ENCODE data around the gene NKX6-2.
"Not testable (repeated sequence)": the region's sequence is repeated elsewhere in the genome, so short reads cannot be mapped to it uniquely, and the experiment has no call there.

NKX6-2 gene

GRCh38 chr10:132793871-132794849 lies 8.2 kb upstream of the NKX6-2 start:
- DNase-seq = no peak

GRCh38 chr10:132793213-132793612 lies 7.3 kb upstream of the NKX6-2 start:
- no peak for DNase-seq

GRCh38 chr10:132792796-132793195 lies 6.8 kb upstream of the NKX6-2 start:
- no peak for DNase-seq

- DNase-seq = not testable (repeated sequence)
These were observed 6.2 kb upstream of the NKX6-2 start for GRCh38 chr10:132792099-132792498.

DNA sequence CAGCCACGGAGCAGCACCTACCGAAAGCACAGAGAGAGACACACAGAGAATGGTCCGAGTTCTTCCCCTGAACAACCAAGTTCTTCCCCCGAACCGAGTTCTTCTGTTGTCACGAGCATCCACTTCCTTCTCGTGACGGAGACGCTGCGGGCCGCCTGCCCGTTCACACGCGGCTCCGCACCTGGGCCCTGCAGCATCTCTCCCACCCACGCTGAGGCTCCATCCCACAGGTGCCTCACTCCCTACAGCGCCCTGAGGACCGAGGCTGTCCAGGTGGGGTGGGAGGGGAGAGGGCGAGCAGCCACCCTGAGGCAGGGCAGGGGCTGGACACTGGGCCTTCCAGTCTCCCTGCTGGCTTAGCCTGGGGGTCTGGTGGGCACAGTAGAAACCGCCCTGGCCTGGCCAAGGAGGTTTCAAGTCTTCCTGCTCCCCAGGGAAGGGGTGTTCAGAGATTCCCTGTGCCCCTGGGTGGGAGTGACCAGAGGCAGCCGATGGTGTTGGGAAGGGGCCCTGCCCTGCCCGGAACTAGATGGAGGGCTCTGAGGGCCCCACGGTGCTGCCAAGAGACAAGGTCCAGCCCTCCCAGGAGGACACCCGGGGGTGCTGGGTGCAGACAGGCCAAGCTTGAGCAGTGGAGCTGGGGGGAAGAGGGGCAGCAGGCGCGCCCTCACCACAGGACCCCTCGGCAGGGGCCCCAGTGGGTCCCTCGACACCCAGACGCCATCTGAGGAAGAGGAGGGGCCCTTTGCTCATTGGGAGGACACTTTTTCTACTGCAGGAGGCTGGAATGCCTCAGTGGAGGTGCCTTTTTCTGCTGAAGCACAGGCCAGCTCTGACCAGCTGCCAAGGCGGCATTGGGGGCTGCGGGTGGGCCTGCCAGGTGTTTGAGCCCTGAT lies 5.2 kb upstream of the NKX6-2 start:
- no peak for DNase-seq

DNA sequence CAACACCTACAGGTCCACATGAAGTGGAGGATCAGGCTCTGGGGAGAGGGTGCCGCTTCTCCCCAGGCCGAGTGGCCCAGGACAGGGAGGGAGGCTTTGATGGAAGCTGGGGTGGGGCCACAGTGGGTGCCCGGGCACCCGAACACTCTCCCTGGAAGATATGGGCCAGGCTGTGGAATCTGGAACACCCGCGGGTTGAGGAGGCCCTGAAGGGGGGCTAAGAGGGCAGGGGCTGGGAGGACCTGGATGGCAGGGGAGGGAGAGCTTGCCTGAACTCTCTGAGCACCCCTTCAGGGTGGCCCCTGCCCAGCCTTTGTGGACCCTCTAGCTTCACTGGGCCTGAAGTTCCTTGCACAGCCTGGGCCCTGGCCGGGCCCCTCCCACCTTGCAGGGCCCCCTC lies 4.5 kb upstream of the NKX6-2 start:
- DNase-seq = no peak

DNA sequence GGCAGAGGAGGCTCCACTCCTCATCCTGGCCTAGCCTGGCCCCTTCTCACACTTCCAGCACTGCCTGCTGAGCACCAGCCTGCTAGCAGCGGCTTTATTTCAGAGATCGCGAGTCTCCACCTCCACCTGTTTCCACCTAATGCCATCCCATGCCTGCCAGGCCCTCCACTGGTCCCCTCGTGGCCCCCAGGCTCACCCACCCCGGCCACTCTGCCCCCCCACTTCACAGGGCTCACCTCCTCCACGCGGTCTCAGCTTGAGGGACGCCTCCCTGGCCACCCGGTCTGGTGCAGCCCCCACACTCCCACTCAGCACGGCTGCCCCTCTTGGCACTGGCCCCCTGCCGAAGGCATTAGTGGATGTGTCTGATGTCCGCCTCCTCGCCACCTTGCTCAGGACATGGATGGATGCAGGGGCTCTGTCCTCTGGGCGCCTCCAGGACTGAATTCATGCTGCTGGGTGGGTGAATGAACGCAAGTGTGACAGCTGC lies 3.8 kb upstream of the NKX6-2 start:
- no peak for DNase-seq

- DNase-seq = no peak
These were observed 2.9 kb upstream of the NKX6-2 start for GRCh38 chr10:132788831-132789219.

DNA sequence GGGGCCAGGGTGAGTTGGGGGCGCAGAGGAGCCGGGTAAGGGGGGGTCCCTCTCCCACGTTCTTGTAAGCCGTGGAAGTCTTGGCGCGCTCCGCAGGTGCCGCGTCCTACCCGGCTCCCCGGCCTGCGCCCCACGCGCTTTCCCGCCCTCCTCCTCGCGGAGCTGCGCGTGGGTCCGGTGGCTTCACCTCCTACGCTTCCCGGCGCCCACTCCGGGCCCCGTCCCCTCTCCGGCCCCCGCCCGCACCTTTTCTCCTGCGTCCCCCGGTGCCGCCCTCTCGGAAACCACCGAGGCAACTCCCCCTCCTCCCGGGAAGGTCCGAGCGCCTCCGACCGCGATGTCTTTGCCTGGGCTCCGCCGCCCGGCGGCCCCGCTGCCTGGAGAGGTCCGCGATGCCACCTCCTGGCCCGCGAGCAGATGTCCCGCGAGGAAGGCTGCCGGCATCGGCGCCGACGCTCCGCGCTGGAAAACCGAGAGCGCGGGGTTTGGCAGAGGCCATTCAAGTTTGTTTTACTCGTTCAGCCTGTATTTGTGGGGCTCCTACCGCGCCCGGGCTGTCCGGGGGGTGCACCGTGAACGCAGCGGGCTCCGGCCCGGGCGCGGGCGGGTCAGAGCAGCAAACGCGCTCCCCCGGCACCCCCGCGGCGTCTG lies 2.4 kb upstream of the NKX6-2 start:
- DNase-seq = no peak

DNA sequence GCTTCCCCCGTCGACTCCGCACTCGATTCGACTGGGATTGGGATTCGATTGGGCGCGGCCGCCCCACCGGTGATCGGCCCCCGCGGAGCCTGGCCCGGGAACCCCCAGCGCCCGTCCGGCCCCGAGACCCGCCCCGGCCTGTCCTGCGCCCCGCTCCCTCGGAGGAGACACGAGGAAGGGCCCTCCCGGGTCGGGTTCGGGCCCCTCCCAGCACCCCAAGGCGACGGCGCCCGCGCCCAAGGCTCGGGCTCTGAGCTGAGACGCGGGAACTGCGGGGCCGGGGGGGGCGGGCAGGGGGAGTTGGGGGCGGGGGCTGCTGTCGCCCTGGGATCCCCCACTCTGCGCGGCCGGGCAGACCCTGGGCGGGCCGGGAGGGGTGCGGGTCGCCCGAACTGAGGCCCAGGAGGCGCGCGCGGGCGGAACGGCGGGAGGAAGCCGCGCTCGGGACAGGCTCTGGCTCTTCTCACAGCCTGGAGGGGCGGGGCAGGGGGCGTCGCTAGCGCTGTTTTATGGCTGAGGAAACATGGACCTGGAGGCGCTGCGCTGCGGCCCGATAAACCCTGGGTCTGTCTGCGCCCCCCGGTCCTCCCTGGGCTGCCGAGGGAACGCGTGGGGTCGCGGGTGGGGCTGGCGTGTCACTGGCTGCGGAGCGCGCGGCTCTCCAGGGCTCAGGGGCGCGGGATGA lies 1.7 kb upstream of the NKX6-2 start:
- DNase-seq = no peak

DNA sequence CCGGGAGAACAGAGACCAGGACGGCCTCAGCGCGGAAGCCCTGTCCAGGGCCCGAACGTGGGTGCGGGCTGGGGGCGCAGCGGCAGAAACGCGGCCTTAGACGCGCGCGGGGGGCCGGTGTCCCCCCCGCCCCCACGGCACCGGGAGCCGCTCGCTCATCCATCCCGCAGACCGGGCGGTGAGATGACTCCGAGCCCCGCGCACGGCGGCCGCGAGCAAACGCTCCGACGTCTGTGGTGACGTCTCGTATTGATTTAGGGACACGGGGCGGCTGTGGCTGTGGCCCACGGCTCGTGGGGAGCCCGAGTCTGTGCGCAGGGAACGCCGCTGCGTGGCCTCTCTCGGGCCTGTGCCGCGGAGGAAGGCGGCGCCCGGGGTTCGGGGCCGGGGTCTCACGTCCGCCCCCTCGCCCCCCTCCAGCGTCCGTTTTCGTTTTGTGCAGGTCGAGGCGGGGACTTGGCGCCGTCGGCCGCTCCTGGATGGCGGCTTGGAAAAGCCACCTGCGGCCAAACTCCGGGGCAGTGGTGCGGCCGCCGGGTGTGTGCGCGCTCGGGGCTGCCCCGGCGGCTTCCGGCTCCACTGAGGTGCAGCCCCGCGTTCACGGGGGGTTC lies 1.0 kb upstream of the NKX6-2 start:
- DNase-seq = no peak

- no peak for DNase-seq
These were observed 533 bp upstream of the NKX6-2 start for GRCh38 chr10:132786476-132786883.

GRCh38 chr10:132784866-132785722 lies 853 bp downstream of the NKX6-2 start:
- no peak for DNase-seq

DNA sequence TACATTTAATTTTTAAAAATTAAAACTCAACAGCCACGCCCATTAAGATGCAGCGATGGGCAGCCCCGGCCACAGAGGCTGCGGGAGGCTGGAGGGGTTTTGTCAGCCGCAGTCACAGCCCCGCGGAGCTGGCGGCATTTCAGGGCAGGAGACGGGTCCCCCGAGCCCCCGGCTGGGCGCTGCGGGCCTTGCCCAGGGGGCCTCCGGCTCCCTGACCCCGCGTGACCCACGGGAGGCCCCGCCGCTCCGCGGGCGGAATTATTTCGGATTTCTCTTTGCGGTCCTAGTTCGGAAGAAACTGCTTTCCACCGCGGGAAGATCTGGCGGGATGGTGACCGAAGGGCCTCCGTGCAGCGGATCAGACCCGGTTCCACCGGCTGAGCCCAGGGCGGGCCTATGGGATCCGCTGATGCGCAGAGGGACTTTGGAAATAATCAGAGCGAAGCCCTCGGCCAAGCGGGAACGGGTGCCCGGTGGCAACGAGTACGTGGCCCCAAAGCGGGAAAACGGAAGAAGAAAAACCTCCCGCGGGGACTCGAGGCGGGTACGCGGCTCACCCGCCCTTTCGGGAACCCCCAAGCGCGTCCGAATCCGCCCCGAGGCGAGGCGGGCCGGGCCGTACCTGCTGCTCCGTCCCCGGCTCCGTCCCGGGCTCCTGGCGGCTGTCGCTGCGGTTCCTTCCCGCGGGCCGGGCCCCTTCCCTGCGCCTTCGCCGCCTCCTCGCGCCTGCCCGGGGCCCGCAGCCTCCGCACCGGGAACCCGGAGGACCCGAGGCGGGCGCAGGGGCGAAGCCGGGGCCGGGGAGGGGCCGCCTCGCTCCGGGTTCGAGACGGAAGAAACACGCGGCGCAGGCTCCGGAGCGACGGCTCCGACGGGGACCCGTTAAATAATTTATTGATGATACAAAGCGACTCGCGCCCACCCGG lies 1.7 kb downstream of the NKX6-2 start:
- DNase-seq = no peak

DNA sequence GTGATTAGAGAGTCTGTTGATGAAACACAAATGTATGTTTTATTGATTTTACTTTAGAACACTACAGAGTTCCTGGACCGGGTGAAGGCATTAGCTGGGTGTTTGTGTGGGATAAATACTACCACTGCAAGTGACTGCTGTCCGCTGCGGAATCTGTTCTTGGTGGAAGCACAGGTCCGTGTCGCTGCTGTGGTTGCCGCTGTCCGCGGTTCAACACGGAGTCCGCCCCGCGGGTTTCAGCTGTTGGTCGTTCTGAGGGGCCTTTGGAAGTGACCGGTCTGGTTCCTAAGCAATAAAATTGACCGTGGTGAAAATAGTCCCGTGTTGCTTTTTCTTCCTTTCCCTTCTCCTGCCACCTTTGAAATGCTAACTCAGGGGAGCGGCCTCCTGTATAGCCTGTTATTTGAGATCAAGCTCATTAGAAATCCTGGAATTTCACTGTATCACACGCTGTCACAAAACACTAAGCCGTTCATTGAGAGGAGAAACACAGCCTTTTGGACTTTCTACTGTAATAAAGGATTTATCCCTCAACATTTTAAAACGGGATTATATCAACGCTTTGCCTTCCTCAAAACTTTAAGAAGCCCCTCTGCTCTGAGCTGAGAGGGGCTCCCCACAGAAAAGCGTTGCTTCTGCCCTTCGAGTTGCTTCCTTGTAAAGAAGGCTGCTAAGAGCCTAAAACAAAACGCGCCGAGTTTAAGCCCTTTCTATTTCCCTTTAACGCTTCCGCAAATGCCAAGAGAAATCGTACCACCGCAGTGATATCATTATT lies 2.6 kb downstream of the NKX6-2 start:
- no peak for DNase-seq

- no peak for DNase-seq
These were observed 4.4 kb downstream of the NKX6-2 start for GRCh38 chr10:132781556-132781955.

DNA sequence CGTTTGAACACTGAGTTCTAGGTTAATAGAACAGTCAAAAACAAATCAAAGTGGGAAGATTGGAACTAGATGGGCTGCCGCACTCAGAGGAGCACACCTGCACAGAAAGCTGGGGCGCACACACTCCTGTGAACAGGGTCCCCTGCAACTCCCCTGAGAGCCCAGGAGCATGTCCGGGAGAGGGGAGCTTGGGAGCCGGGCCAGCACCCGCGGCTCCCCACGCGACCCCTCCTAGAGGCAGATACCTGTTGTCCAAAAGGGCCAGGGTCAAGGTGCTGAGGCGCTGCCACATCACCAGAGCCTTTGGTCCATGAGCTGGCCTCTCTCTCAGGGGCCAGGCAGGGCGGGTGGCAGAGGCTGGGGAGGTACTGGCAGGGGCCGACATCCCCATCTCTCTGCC lies 5.6 kb downstream of the NKX6-2 start:
- no peak for DNase-seq

DNA sequence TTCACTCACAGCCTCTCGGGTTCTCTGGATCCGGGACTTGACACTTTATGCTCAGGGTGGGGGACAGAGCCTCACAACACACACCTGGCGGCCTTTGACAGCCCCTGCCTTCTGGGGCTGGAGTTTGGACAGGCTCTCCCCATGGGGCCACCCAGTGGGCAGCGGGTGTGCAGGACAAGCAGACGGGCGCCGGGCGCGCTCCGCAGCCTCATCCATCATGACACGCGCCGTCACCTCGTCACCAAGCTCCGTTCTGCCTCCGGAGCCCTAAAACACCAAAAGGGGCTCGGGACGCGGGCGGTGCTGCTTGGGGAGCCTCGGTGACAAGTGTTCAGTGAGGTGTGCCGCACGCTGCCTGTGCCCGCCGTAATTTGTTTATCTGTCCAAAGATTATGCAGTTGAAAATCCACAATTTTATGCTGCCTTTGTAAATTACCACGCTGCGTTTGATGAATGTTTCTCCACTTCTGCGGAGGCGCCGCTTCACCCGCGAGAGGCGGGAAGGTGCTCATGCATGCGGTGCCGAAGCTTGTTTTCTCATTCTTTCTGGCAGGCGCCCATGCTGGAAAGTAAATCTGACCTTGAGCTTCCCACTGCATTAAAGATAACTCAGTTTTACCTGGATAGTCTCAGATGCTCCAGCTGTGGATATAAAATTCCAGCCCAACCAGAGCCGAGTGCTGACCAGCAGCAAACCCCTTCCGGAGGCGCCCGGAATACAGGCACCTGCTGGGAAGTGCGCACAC lies 6.2 kb downstream of the NKX6-2 start:
- DNase-seq = no peak
